ENCODE results near the gene WNT9B. TPM values are rescaled to one million over a fixed set of nuclear protein-coding genes. Genes with fewer than 3 reads are reported as not detected.

WNT9B gene
- total RNA-seq, 1 experiment from 2014 or later, result 0.70 TPM

- no peak overlapping the region for H3K27ac Mint-ChIP-seq
- no peak overlapping the region for H3K23ac ChIP-seq (ENCODE audit: insufficient read length, low read depth, low read length)
- H3K14ac ChIP-seq (ENCODE audit: insufficient read depth, low read length), result no peak overlapping the region
- H3T11ph ChIP-seq (ENCODE audit: low read length), result no peak overlapping the region
- H2BK20ac ChIP-seq (ENCODE audit: low read depth, low read length, poor library complexity, severe bottlenecking), result no peak overlapping the region
- H3K36me3 Mint-ChIP-seq (ENCODE audit: insufficient read depth in 1 of 3, low read depth in 3 of 3), result peaks cover 26 to 48% (median 44%) of the 10 kb centered on the region in 3 experiments; a peak in 6 of 7 replicates
- H3K27ac ChIP-seq (ENCODE audit: insufficient read length, low read depth, low read length), result no peak overlapping the region
- no peak overlapping the region for H3K4me2 ChIP-seq (ENCODE audit: insufficient read depth, insufficient read length, low read length)
- H4K20me1 ChIP-seq (ENCODE audit: control insufficient read depth, insufficient read depth, insufficient read length), result no peaks in the 10 kb centered on the region
- H3K9me3 Mint-ChIP-seq, result no peaks in the 10 kb centered on the region
- TF ChIP-seq CTCF (conservative IDR thresholded peaks at IDR 0.05), result no peak
- no peaks in the 10 kb centered on the region for H3K27me3 Mint-ChIP-seq (ENCODE audit: low read depth)
- H3K9me3 ChIP-seq (ENCODE audit: control insufficient read depth, low read depth, low read length), result no peaks in the 10 kb centered on the region
- H3K79me2 ChIP-seq (ENCODE audit: insufficient read depth, low read length), result peaks cover 13% of the 10 kb centered on the region; the same call in 1 of the 2 replicates
- H3K27me3 ChIP-seq (ENCODE audit: insufficient read depth, low read length), result no peaks in the 10 kb centered on the region
- no CpG with 5 or more reads among the region's 4 CpGs for WGBS (ENCODE audit: extremely low coverage, insufficient read length, low lambda C conversion rate)
- H3K4me1 Mint-ChIP-seq, result no peaks in the 10 kb centered on the region
- H4K91ac ChIP-seq (ENCODE audit: insufficient read length, low read depth, low read length), result no peak overlapping the region
- no peak overlapping the region for H4K5ac ChIP-seq (ENCODE audit: insufficient read length, low read depth, low read length)
- H2BK12ac ChIP-seq (ENCODE audit: insufficient read length, low read depth, low read length), result no peak overlapping the region
- H2BK5ac ChIP-seq (ENCODE audit: insufficient read length, low read length), result no peak overlapping the region
- H3K9ac ChIP-seq (ENCODE audit: extremely low read depth, insufficient read length, low read length), result no peak overlapping the region
- no peak overlapping the region for H3K56ac ChIP-seq (ENCODE audit: insufficient read length, low read depth, low read length)
- no peak overlapping the region for H3K4me3 Mint-ChIP-seq
- no peak for DNase-seq
- H2BK120ac ChIP-seq (ENCODE audit: low read depth, low read length, poor library complexity, severe bottlenecking), result no peak overlapping the region
- H3K18ac ChIP-seq (ENCODE audit: insufficient read length, low read depth, low read length), result no peak overlapping the region
- no peaks in the 10 kb centered on the region for H3K4me1 ChIP-seq (ENCODE audit: insufficient read depth, low read length)
- peaks cover 11% of the 10 kb centered on the region for H3K79me1 ChIP-seq (ENCODE audit: insufficient read depth, low read depth, low read length, poor library complexity, severe bottlenecking)
- no peak overlapping the region for H3K4ac ChIP-seq (ENCODE audit: low read depth, low read length)
- no peak overlapping the region for H2AK5ac ChIP-seq (ENCODE audit: insufficient read length, low read length)
- H4K8ac ChIP-seq (replicated peaks; ENCODE audit: insufficient read length, low read depth, low read length), result no peak overlapping the region
- no peak overlapping the region for H2AFZ ChIP-seq (ENCODE audit: low read length)
- no peaks in the 10 kb centered on the region for H3K23me2 ChIP-seq (ENCODE audit: insufficient read length, low read depth, low read length, poor library complexity, severe bottlenecking)
- H2BK15ac ChIP-seq (ENCODE audit: low read depth, low read length), result no peak overlapping the region
These were observed 78.7 kb downstream of the WNT9B start for GRCh38 chr17:46930051-46930450.
